Activated CD4-positive, alpha-beta T cell treated with anti-CD3 and anti-CD28 coated beads, Interleukin-2, amount 50 U/mL, for 48 hours (primary cell): ENCODE results near the gene ZNFX1.

Experiments
- DNase-seq, 2 experiments: peaks; one replicate each; pipeline ENCODE4 v3.0.0-alpha.2; 2020

ZNFX1 gene

GRCh38 chr20:49278818-49279676 is 1.2 kb upstream of the ZNFX1 start:
- peak; percentile 50 to 59 for DNase-seq

DNA sequence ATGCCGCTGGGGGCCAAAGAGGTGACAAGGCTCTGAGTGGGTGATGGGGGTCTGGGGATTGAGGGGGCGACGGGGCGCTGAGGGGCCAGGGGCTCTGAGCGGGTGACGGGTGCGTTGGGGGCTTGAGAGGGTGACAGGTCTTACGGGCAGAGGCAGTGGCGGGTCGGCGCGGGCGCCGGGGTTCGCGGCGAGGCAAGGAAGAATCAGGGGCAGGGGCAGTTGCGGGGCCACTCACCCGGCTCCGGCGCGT is 146 bp downstream of the ZNFX1 start:
- no peak for DNase-seq

DNA sequence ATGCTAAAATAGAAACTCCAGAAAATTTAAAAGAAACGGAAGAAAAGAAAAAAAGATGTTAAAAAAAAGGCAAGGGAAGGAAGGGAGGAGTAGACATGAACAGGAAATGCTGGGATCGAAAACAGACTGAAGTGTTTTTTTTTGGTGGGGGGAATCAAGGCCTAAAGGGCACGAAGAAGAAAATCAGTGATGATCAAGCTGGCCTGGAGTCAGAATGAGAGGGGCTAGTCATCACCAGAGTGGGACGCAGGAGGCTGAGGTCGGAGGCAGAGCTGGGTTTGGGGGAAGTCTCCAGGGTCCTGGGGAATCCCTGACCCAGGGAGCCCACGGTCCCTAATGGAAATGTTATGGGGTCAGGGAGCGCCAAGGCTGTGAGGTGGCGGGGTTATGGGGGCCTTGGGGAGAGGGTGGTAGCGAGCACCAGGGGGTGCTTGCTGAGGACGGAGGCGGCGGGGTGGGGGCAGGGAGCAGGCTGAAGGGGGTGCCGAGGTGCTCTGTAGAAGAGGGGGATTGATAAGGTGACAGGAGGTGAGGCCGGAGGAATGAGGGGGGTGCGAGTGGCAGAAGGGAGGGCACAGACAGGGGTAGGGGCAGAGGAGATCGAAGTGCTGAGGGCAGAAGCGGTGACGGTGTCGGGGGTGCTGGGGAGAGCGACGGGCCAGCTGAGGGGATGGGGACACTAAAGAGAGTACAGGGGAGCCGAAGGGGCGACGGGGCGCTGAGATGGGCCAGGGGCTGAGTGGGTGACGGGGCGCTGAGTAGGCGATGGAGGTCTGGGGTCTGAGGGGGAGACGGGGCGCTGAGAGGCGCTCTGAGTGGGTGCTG is 684 bp downstream of the ZNFX1 start:
- DNase-seq: peak; percentile 69 to 79

GRCh38 chr20:49276161-49276960 is 1.5 kb downstream of the ZNFX1 start:
- peak; percentile 48 to 66 for DNase-seq

GRCh38 chr20:49275636-49276035 is 2.2 kb downstream of the ZNFX1 start:
- no peak for DNase-seq

GRCh38 chr20:49275216-49275615 is 2.6 kb downstream of the ZNFX1 start:
- no peak for DNase-seq

- no peak for DNase-seq
These were observed 4.1 kb downstream of the ZNFX1 start for GRCh38 chr20:49273696-49274277.

DNA sequence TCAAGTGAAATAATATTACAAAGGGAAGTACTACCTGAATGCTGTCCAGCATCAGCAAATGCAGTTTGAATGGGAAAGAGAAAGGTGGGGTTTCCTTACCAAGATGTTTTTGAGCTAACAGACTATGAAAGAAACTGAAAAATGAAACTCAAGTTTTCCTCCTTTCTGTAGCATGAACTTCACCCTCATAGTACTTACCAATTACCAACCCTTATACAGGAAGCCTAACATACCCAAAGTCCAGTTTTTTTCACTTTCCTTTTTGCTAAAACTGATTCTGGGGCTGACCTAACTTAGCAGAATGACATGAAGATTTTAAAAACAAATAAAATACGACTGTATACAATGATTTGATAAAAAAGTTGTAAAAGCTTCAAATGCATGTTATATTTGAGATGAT is 5.2 kb downstream of the ZNFX1 start:
- DNase-seq: no peak

DNA sequence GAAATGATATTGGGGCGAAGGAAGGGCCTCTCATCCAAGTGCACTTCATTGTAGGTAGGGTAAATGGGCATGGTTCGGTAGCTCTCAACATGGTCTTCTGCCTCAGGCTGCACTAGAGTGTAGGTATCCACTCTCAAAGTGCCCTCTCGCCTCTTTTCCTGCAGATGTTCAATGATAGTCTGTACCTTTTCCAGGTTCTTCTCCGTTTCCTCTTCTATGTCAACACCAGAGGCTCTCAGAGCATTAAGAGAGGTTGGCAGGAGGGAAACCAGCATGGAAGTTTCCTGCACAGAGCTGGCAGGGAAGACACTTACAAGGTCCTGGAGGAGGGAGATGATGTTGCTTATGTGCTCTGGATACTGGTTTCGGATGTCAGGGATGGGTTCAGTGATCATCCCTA is 7.1 kb downstream of the ZNFX1 start:
- DNase-seq: no peak

GRCh38 chr20:49270177-49270576 is 7.7 kb downstream of the ZNFX1 start:
- no peak for DNase-seq

- no peak for DNase-seq
These were observed 9.1 kb downstream of the ZNFX1 start for GRCh38 chr20:49268600-49269365.

DNA sequence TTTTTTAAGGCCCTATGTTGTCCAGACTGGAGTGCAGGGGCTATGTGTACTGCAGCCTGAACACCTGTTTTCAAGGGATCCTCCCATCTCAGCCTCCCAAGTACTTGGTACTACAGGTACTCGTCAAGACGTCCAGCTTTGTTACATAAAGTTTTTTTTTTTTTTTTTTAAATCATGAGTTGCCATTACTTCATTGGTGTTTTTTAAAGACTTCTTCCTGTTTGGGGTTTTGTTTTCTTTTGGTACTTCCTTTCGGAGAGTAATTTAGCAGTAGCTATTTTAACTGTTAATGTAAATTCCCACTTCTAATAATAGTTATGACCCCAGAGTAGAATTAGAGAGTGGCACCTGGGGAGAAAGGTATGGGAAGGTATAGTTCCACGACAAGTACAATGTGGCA is 10.5 kb downstream of the ZNFX1 start:
- no peak for DNase-seq

DNA sequence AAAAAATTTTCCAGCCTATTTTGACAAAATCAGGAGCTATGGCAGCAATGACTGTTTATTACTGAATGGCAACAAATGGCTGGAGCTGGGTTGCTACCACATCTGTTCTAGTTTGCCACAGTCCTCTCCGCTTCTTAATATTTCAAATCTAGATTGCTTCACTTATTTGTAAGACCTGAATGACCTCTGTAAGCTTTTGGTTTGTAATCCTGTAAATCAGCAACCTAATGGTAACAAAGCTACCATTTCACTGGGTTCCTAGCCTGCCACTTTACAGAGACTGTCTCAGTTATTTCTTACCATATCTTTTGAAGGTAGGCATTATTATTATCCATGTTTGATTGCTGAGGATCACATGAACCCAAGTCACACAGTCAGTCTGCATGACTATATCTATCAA is 15.4 kb downstream of the ZNFX1 start:
- no peak for DNase-seq

DNA sequence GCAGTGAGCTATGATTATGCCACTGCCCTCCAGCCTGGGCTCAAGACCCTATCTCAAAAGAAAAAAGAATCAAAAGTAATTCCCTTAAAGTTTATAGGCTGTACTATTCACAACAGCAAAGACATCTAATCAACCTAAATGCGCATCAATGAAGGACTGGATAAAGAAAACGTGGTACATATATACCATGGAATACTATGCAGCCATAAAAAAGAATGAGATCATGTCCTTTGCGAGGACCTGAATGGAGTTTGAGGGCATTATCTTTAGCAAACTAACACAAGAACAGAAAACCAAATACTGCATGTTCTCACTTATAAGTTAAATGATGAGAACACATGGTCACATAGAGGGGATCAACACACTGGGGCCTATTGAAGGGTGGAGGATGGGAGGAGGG is 16.7 kb downstream of the ZNFX1 start:
- no peak for DNase-seq

GRCh38 chr20:49260218-49260617 is 17.6 kb downstream of the ZNFX1 start:
- no peak for DNase-seq

- DNase-seq: no peak
These were observed 18.1 kb downstream of the ZNFX1 start for GRCh38 chr20:49259799-49260198.

- no peak for DNase-seq
These were observed 18.6 kb downstream of the ZNFX1 start for GRCh38 chr20:49259284-49259683.

- no peak for DNase-seq
These were observed 21.6 kb downstream of the ZNFX1 start for GRCh38 chr20:49256261-49256660.

- no peak for DNase-seq
These were observed 25.1 kb downstream of the ZNFX1 start for GRCh38 chr20:49252556-49253350.

- no peak for DNase-seq
These were observed 28.8 kb downstream of the ZNFX1 start for GRCh38 chr20:49248879-49249665.

DNA sequence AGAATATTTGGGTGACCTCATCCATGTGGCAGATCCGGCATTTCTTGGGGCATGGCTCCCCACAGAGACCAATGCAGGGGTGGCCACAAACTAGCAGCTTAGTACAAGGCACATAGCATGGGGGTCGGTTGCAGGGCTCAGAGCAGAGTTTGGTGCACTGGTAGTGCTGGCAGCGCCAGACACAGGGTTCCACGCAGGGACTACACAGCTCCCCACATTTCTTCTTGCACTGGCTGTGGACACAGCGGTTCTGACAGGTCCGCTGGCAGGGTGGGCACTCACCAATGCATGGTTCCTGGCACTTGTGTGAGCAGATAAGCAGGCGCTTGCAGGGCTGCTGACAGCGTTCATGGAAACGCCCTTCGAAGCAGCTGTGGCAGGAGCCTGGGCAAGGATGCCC is 29.6 kb downstream of the ZNFX1 start:
- no peak for DNase-seq
